HG02642 (cell line): ENCODE data around the gene ALDH1A2.
"Not testable (repeated sequence)": the region's sequence is repeated elsewhere in the genome, so short reads cannot be mapped to it uniquely, and the experiment has no call there.

Experiments used
- ATAC-seq: cut with Tn5 transposase; IDR thresholded peaks from one replicate; pipeline ENCODE4 v1.9.1; 2021; ENCODE audit warnings: mild to moderate bottlenecking; ENCODE audit not compliant: unreplicated experiment, poor library complexity

ALDH1A2 gene

DNA sequence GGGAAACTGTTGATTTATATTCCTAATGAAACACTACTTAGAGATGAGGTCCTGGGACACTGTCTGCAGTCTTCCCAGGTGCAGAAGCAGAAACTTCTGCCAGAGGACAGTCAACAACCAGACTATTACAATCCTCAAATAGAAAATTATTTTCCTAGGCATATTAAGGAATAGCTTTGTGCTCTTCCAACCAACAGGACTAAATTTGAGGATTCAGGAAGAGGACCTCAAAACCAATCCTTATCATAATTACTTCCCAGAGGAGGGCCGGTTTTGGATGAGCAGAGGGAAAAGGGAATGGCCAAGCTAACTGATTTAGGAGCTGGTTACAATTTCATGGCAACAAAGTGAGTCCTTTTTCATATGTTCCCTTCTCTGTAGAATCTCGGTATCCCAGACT is 21.0 kb downstream of the ALDH1A2 start:
- ATAC-seq = no peak

DNA sequence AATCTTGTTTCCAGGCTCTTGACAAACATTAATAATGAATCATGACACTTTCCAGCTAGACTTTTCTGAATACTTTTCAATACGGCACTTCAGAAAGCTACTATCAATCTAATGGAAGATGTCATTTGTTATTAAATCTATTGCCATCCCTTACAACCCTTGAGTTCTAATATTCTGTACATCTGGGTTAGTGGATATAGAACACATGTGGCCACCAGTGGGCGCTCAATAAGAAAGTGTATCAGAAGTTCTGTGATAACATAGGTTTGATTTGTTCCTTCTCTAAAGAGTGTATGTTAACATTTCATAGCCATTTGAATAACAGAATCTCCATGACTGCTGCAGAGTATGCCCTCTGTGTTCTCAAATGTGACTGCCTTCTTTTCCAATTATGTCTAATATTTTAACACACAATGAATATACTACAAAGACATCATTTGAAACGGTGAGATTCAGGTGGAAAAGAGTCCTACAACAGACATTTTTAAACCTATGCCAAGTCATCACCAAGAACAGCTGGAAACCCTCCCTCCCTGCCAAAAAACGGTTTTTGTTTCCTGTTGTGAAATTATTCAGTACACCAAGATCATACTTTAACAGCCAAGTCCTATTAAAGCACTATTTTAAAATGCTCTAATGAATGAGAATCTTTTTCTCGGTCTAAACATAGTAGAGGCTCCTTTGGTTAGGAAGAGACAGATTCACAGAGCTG is 22.2 kb downstream of the ALDH1A2 start:
- ATAC-seq = no peak

DNA sequence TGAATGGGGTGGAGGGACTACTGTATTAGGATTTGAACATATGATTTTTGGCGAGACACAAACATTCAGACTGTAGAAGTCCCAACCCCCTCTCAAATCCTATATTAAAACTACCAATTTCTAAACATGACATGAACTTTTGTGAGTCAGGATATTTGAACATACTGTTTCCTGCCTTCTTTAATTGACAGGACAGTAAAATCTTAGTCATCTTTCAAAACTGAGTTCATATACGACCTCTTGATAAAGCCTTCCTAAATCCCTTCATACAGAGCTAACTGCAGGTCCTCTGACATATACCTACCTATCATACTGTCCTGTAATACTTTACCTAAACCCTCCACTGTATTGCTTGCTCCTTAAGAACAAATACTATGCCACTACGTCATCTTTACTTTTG is 23.5 kb downstream of the ALDH1A2 start:
- ATAC-seq = no peak

DNA sequence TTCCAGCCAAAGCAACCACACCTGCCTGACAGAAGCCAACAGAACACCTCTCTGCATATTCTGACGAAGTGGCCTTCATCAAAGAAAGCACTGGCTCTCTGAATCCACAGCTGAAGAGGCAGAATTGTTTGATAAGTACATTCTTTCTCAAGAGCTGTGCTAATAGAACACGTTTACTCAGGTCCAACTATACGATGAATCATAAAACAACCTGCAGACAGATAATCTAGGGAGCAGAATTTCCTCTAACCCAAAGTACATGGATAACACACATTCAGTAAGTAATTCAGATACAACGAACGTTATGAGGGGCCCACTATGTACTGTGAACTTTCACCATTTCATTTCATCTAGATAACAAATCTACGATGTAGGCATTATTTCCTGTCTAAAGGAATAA is 25.4 kb downstream of the ALDH1A2 start:
- ATAC-seq = no peak

DNA sequence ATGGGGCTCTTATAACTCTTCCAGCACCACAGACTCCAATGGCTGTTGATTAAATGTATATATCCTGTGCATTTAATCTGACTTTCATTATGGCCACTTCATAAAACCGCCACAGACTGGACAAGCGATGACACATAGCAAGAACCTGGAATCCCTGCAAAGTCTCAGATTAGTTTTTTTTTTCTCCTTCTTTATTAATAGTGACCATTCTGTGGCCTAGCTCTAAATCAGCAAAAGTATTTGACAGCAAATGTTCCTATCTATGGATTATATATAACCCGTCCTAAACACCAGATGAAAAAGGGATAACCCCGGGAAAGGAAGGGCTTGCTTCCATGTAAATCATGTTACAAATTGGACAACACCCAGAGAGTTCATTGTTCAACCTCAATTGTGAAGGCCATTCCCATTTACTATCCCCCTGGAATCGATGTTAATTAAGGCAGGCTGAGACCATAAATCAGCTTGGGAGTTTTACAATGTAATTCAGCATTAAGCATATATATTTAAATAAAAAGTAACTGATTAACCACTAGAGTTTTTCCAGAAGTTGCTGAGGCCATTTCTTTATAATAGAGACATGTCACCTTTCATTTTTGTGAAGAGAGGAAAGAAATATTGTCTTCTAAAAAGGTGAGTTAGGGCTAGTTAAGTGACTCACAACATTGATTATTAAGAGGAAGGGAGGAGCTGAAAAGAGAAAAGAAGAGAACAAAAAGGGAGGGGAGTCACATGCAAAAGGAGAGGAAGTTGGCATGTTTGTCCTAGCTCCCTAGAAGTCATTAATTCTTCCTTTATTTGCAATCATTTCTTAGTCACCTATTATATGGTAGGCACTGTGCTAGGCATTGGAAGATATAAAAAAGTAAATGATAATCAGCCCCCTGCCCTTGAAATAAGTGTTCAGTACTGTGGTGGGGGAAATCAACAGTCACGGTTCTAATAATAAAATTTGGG is 26.2 kb downstream of the ALDH1A2 start:
- no peak for ATAC-seq

DNA sequence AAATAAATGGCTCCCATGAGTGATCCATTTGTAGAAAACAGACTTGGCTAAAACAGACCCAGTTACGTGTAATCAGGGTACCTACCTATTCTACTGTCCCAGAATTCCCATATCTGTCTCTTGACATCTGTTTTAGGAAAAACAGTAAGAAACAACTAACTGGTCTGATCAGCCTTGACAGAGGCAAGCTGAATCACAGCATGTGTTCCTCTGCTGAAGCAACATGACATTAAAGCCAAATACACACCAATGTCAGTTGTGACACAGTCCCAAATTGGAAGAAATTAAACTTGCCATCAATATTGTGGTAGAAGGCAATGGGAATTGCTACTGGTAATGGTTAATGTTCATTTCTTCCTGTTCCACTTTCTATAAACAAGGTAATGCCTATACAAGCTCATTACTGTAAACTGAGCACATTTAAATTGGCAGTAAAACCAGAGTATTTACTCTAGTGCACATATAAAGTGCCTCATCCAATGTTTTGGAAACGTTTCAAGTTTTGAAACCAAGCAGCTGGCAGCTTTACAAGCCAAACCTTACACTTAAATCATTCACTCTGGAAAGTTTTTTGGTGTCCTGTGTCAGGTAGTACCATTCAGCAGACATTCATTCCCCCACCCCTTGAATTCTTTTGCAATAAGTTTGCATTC is 27.0 kb downstream of the ALDH1A2 start:
- no peak for ATAC-seq

DNA sequence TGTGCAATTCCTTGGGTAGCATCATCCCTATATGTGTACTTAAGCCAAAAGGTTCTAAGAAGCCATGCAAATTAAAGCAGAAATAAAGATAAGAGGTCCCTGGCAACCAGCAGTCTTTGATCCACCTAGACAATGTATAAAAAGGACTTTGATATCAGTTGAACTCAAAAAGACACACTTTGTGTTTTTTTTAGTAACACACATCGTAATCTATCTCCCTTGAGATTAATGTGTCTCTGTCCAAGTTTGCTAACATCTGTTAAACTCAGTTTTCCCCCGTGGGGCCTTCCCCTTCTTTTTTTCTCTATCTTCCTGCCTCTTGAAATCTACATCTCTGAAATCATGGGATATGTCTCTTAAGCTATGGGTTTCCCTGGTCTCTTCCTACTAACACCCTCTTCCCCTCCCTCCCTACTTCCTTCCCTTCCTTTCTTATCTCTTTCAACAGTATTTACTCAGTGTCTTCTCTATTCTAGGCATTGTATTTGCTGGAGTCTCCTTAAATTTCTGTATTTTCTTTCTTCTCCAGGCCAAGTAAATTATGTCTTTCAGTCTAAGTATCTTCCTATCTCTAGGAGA is 27.7 kb downstream of the ALDH1A2 start:
- ATAC-seq = no peak

DNA sequence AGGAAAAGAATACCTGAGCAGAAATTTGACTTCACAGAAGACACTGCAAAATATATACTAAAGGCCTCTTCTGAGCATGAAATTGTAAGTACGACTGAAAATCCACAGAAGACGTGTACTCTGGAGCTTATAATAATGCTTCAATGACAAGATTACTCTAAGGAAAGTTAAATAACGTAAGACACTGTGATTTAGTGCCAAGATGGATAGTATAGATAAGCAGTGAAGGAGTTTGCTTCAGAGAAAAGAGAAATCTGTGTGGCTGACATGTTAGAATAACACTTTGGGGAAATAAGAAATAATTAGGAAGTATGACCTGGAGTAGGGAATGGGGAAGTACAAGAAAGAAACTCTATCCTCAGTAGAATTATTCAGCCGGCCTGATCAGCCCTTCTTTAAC is 28.9 kb downstream of the ALDH1A2 start:
- ATAC-seq = no peak

DNA sequence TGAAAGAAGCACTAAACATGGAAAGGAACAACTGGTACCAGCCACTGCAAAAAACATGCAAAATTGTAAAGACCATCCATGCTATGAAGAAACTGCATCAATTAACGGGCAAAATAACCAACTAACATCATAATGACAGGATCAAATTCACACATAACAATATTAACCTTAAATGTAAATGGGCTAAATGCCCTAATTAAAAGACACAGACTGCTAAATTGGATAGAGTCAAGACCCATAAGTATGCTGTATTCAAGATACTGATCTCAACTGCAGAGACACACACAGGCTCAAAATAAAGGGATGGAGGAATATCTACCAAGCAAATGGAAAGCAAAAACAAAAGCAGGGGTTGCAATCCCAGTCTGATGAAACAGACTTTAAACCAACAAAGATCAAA is 37.1 kb downstream of the ALDH1A2 start:
- ATAC-seq = not testable (repeated sequence)

DNA sequence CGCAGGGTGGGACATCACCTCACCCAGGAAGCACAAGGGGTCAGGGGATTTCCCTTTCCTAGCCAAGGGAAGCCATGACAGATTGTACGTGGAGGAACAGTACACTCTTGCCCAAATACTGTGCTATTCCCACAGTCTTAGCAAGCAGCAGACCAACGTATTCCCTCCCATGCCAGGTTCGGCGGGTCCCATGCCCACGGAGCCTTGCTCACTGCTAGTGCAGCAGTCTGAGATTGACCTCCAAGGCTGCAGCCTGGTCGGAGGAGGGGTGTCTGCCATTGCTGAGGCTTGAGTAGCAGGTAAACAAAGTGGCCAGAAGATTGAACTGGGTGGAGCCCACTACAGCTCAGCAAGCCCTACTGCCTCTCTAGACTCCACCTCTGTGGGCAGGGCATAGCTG is 39.0 kb downstream of the ALDH1A2 start:
- ATAC-seq = no peak

DNA sequence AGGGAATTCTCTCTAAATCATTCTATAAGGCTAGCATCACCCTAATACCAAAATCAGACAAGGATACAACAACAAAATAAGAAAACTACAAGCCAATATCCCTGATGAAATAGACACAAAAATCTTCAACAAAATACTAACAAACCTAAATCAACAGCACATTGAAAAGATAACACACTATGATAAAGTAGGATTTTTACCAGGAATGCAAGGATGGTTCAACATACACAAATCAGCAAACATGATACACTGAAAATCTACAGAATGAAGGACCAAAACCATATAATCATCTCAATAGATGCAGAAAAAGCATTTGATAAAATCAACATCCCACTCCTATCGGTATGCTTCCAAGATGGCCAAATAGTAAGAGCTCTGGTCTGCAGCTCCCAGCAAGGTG is 39.5 kb downstream of the ALDH1A2 start:
- no peak for ATAC-seq

DNA sequence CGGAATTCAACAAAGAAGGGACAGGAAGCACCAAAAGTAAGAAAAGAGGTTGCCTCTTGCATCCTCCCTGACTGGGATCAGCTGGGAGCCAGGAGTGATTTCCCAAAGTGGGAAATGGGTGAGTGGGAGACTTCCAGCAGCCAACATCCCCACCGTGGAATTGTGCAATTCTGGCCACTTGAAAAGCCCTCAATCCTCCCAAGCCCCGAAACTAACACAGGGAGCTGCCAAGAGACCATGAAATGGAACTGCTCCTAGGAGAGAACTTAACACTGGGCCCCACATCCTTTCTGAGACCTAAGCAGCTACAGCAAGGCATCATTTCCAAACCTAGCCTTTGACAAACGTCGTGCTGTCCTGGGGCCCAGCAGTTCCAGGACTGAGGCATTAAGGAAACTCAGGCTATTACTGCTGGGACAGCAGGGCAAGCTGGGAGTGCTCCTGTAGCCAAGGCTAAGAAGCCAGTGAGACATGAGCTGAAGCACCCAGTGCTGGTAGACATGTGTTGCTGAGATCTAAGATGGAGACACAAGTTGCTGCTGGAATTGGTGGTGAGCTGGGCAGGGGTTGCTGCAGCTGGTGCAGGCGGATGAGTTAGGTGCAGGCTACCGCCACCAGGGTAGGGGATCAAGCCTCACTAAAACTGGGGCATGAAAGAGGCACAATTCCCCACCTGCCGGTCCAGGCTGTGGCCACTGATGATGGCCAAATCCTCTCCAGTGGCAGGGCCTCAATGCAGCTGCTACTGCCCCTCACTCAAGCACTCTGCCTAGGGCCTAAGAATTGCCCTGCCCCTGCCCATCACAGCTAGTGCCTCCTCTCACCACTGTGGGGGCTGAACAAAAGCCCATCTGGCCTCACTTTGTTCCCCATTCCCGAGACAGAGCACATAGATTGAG is 43.9 kb downstream of the ALDH1A2 start:
- no peak for ATAC-seq

DNA sequence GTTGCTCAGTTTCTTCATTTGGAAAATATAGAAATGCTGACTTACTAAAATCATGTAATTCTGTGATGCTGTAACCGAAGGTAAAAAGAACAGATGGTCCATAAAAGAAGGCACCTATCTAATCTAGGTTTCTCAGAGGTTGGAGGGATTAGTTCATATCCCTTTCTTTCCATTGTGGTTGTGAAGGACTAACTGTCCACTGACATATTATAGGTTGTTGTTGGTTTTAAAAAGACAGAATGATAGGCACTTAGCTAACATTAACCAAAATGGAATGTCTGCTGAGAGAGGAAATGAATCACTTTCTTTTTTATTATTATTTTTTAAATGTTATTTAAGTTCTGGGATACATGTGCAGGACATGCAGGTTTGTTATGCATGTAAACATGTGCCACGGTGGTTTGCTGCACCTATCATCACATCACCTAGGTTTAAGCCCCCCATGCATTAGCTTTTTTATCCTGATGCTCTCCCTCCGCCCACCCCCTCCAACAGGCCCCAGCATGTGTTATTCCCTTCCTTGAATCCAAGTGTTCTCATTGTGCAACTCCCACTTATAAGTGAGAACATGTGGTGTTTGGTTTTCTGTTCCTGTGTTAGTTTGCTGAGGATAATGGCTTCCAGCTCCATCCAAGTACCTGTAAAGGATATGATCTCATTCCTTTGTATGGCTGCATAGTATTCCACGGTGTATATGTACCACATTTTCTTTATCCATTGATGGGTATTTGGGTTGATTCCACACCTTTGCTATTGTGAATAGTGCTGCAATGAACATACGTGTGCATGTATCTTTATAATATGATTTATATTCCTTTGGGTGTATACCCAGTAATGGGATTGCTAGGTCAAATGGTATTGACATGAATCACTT is 45.8 kb downstream of the ALDH1A2 start:
- no peak for ATAC-seq

DNA sequence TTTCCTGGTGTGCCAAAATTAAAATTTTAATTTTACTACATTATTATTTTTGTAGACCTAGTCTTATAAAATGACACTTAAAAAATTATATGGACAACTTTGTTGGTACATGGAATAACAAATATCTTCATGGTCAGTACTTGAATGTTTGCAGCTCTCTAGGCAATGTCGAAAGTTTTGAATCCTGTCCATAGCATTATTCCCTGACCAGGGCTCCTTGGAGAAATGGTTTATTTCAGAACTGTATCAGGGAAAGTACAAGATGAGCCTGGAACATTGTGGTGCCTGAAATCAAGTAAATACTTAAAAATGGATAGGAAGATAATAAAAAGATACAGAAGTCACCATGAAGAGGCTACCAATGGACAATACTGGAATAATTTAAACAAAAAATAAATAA is 47.6 kb downstream of the ALDH1A2 start:
- ATAC-seq = no peak

DNA sequence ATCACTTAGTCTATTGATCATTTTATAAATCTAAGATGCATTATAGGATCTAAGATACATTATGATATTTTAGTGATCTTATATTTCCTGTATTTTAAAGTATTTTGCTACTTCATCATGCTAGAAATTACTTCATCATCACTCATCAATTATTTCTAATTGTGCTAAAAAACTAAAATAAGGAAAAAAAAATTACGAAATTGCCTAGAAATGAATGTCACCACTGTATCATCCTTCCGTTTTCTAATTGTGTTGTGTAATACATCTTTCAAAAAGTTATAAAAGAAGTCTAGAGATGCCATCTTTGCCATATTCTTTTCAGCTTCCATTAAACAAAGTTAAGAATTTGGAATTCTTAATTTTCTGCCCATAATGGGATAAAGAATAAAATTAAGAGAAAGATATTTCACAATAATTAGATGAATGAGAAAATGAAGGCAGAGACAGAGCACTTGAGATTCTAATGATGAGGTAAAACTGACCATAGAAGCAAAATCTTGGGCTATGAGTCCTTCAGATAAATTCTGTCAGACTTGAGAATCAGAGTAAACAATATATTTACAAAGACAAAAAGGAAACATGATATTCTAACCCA is 48.8 kb downstream of the ALDH1A2 start:
- no peak for ATAC-seq

DNA sequence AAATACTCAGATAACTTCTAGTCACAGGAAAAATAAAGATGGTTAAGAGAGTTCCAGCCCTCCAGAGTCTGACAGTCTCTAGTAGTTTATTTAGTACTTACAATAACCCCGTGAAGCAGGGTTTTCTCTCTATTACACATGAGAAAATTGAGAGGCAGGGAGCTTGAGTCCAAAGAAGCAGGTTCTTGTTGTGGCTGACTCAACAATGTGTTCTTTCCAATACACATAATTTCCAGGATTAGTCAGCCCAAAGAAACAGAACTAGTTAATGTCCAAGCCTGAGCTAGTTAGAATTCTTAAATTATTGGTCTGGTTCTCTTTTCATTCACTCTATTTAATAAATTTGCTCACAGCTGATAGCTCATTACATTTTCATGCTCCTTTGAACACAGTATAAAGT is 49.9 kb downstream of the ALDH1A2 start:
- ATAC-seq = no peak

DNA sequence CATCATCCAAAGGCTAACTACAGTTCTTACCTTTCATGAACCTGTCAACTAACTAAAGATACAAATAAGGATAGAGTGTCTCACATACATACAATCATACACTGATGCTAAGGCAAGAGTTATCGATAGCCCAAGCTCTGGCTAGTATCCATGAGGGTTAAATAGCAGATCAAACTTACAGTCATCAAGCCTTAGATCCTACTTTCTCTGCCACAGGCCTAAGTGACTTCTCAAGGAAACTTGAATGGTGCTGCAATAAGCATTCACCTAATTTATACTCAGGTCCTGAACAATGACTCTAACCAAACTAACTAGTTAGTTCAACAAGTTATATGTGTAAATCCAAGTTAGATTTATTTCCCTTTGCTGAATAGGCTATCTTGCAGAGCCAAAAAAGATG is 51.0 kb downstream of the ALDH1A2 start:
- no peak for ATAC-seq

DNA sequence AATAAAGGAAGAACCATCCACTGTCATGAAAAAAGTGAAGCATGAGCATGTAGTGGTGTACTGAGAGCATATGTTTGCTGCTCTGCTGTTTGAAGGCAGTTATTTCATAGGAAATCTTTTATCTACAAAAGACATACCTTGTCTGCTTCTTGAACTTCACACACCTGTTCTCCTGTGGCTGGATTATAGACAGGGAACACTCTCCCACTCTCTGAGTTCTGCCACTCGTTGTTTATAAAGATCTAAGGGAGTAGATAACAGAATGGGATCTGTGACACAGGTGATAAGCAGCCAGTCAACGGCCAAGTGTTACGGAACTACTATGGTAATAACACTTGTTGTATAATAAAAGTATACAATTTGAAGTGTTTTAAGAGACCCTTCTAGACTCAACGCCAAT is 51.5 kb downstream of the ALDH1A2 start:
- ATAC-seq = no peak

DNA sequence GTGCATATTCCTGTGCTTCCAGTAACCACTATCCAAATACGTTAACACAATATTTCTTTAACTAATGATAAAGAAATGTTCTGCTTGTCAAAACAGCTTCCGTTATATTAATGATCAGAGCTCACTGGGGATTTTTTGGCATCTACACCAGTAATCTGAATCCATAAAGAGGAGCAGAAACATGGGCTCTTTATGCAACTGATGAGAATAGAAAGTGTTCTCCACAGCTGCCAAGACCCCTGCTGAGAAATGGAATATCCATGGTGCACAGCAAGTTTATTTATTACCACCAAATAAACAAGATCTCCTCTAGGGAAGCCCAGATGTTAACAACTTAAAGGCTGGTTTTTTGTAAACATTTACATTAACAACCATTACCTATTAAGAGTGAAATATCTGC is 54.5 kb downstream of the ALDH1A2 start:
- ATAC-seq = no peak
